IMR-90 (cell line): ENCODE measurements around the gene HSF2BP. TPM values are rescaled to one million over a fixed set of nuclear protein-coding genes. Genes with fewer than 3 reads are reported as not detected.

Source experiments
- ATAC-seq: fragments of 200-7000 bp; cut with Tn5 transposase; 2 replicates; pipeline ENCODE4 v1.9.1; 2020; ENCODE audit warnings: low read depth, mild to moderate bottlenecking, moderate library complexity
- BruUV-seq: library from RNA; stranded (reverse); fragments of 400-500 nt; replicated peaks from 2 replicates; lab custom pipeline; 2021; lab: Mats Ljungman, UMichigan
- CTCF ChIA-PET: fragments of 300-600 bp; formaldehyde crosslinking; extraction: SDS; loops from one replicate; lab custom pipeline; 2021; ENCODE audit warnings: antibody characterized with exemption; lab: Yijun Ruan, JAX
- POLR2A ChIA-PET: fragments of 300-600 bp; sonication (Branson Sonifier 250); formaldehyde crosslinking; loops from one replicate; lab custom pipeline; 2022; ENCODE audit warnings: antibody characterized with exemption; ENCODE audit not compliant: unreplicated experiment; lab: Charles Lee
- DNase-seq: peaks from one replicate; pipeline ENCODE4 v3.0.0; 2013
- H2AFZ ChIP-seq: replicated peaks from 2 replicates; pipeline ENCODE3; 2013; ENCODE audit warnings: low read length, mild to moderate bottlenecking; ENCODE audit not compliant: poor library complexity
- H2AK5ac ChIP-seq: 2 replicates; pipeline ENCODE4 v1.6.1; 2013; ENCODE audit warnings: low read depth, low read length, inconsistent platforms
- H2AK9ac ChIP-seq: replicated peaks from 2 replicates; pipeline ENCODE3; 2013; ENCODE audit warnings: mild to moderate bottlenecking, low read depth, low read length, moderate library complexity; ENCODE audit not compliant: poor library complexity
- H2BK120ac ChIP-seq: 2 replicates; pipeline ENCODE4 v1.6.1; 2013; ENCODE audit warnings: low read depth, low read length, inconsistent platforms
- H2BK15ac ChIP-seq: 3 replicates; pipeline ENCODE4 v1.6.1; 2013; ENCODE audit warnings: low read depth, low read length, inconsistent platforms
- H2BK20ac ChIP-seq: 2 replicates; pipeline ENCODE4 v1.6.1; 2013; ENCODE audit warnings: low read depth, mild to moderate bottlenecking, inconsistent platforms, low read length, moderate library complexity
- H2BK5ac ChIP-seq: 2 replicates; pipeline ENCODE4 v1.6.1; 2013; ENCODE audit warnings: mild to moderate bottlenecking, low read depth, low read length, inconsistent platforms; ENCODE audit not compliant: poor library complexity, severe bottlenecking
- H3K14ac ChIP-seq: replicated peaks from 2 replicates; pipeline ENCODE4 v1.6.1; 2013; ENCODE audit warnings: low read depth, low read length, inconsistent platforms
- H3K18ac ChIP-seq: 2 replicates; pipeline ENCODE4 v1.6.1; 2013; ENCODE audit warnings: low read depth, low read length, control low read depth
- H3K23ac ChIP-seq: 2 replicates; pipeline ENCODE4 v1.6.1; 2013; ENCODE audit warnings: low read depth, low read length, inconsistent platforms
- H3K27ac ChIP-seq: 2 replicates; pipeline ENCODE4 v1.5.1; 2013; ENCODE audit warnings: mild to moderate bottlenecking, control low read depth, low read length; ENCODE audit not compliant: insufficient read depth
- H3K27me3 ChIP-seq: 2 replicates; pipeline ENCODE4 v1.6.1; 2013; ENCODE audit warnings: low read length; ENCODE audit not compliant: control insufficient read depth, insufficient read depth
- H3K36me3 ChIP-seq: 2 replicates; pipeline ENCODE4 v1.6.1; 2013; ENCODE audit warnings: low read length, mixed read lengths; ENCODE audit not compliant: control insufficient read depth, insufficient read depth
- H3K4ac ChIP-seq: 2 replicates; pipeline ENCODE4 v1.6.1; 2013; ENCODE audit warnings: low read depth, low read length, inconsistent platforms
- H3K4me1 ChIP-seq: 2 replicates; pipeline ENCODE4 v1.6.1; 2013; ENCODE audit warnings: low read length, mixed read lengths; ENCODE audit not compliant: control insufficient read depth, insufficient read depth
- H3K4me2 ChIP-seq: 2 replicates; pipeline ENCODE4 v1.6.1; 2013; ENCODE audit warnings: low read depth, mild to moderate bottlenecking, control low read depth, low read length, moderate library complexity
- H3K4me3 ChIP-seq: 2 replicates; pipeline ENCODE4 v1.5.1; 2013; ENCODE audit warnings: low read depth, mild to moderate bottlenecking, control low read depth, low read length, moderate library complexity; ENCODE audit not compliant: insufficient read depth
- H3K56ac ChIP-seq: 2 replicates; pipeline ENCODE4 v1.6.1; 2013; ENCODE audit warnings: low read length, inconsistent platforms; ENCODE audit not compliant: insufficient read depth; ENCODE audit errors: extremely low read depth
- H3K79me1 ChIP-seq, 2 experiments: 2 replicates each; pipeline ENCODE4 v1.6.1; 2013; ENCODE audit warnings: low read length in 2 of 2, inconsistent platforms in 1 of 2, low read depth in 1 of 2
- H3K9ac ChIP-seq: 2 replicates; pipeline ENCODE4 v1.6.1; 2013; ENCODE audit warnings: low read depth, low read length, control low read depth
- H3K9me1 ChIP-seq: 2 replicates; pipeline ENCODE4 v1.6.1; 2013; ENCODE audit warnings: low read length, inconsistent platforms; ENCODE audit not compliant: insufficient read depth
- H3K9me3 ChIP-seq: 2 replicates; pipeline ENCODE4 v1.6.1; 2013; ENCODE audit warnings: low read length; ENCODE audit not compliant: control insufficient read depth, insufficient read depth
- H4K20me1 ChIP-seq: 2 replicates; pipeline ENCODE4 v1.6.1; 2013; ENCODE audit warnings: low read length, inconsistent platforms; ENCODE audit not compliant: insufficient read depth
- H4K5ac ChIP-seq: 2 replicates; pipeline ENCODE4 v1.6.1; 2013; ENCODE audit warnings: mild to moderate bottlenecking, low read depth, low read length, control low read depth
- H4K8ac ChIP-seq, 2 experiments: 2 replicates each; pipeline ENCODE4 v1.6.1; 2013; ENCODE audit warnings: low read depth in 2 of 2, low read length in 2 of 2, control low read depth in 1 of 2, inconsistent platforms in 1 of 2
- H4K91ac ChIP-seq: 2 replicates; pipeline ENCODE4 v1.6.1; 2013; ENCODE audit warnings: low read depth, low read length, inconsistent platforms; ENCODE audit not compliant: insufficient read depth
- BHLHE40 ChIP-seq: fragments of 150-350 bp; IDR thresholded peaks from 2 replicates; pipeline ENCODE4 v1.6.1; 2016; ENCODE audit warnings: mild to moderate bottlenecking, low read depth, low read length
- CEBPB ChIP-seq: IDR thresholded peaks from 2 replicates; pipeline ENCODE4 v1.6.1; 2012; ENCODE audit warnings: low read depth, low read length, improper control_type of control experiment
- CHD1 ChIP-seq: IDR thresholded peaks from 2 replicates; pipeline ENCODE4 v1.6.1; 2012; ENCODE audit warnings: low read depth, low read length, improper control_type of control experiment
- CTCF ChIP-seq: conservative IDR thresholded peaks from 2 replicates; pipeline ENCODE4 v1.5.1; 2012; ENCODE audit warnings: mild to moderate bottlenecking, low read depth, low read length, improper control_type of control experiment
- ELK1 ChIP-seq: fragments of 150-350 bp; IDR thresholded peaks from 2 replicates; pipeline ENCODE4 v1.6.1; 2016; ENCODE audit warnings: low read depth, mild to moderate bottlenecking, low read length, moderate library complexity, borderline replicate concordance
- FOS ChIP-seq: fragments of 150-350 bp; IDR thresholded peaks from 2 replicates; pipeline ENCODE4 v1.6.1; 2016; ENCODE audit warnings: low read depth, low read length
- MAFK ChIP-seq: IDR thresholded peaks from 2 replicates; pipeline ENCODE4 v1.6.1; 2012; ENCODE audit warnings: low read depth, low read length, improper control_type of control experiment
- MXI1 ChIP-seq: IDR thresholded peaks from 2 replicates; pipeline ENCODE4 v1.6.1; 2012; ENCODE audit warnings: low read depth, mild to moderate bottlenecking, low read length, moderate library complexity, borderline replicate concordance
- NFE2L2 ChIP-seq: fragments of 150-350 bp; IDR thresholded peaks from 2 replicates; pipeline ENCODE4 v1.6.1; 2016; ENCODE audit warnings: low read depth, mild to moderate bottlenecking, low read length
- POLR2A ChIP-seq: IDR thresholded peaks from 2 replicates; pipeline ENCODE4 v1.6.1; 2012; ENCODE audit warnings: mild to moderate bottlenecking, low read depth, low read length
- RAD21 ChIP-seq: IDR thresholded peaks from 2 replicates; pipeline ENCODE4 v1.6.1; 2012; ENCODE audit warnings: low read length, improper control_type of control experiment
- RCOR1 ChIP-seq: IDR thresholded peaks from 2 replicates; pipeline ENCODE4 v1.6.1; 2012; ENCODE audit warnings: mild to moderate bottlenecking, low read length, improper control_type of control experiment; ENCODE audit not compliant: insufficient replicate concordance
- RFX5 ChIP-seq: IDR thresholded peaks from 2 replicates; pipeline ENCODE4 v1.8.0; 2012; ENCODE audit warnings: low read depth, mild to moderate bottlenecking, low read length, moderate library complexity
- SMC3 ChIP-seq: fragments of 150-350 bp; IDR thresholded peaks from 2 replicates; pipeline ENCODE4 v1.6.1; 2016; ENCODE audit warnings: low read depth, mild to moderate bottlenecking, antibody characterized with exemption, low read length, moderate library complexity
- USF2 ChIP-seq: fragments of 150-350 bp; IDR thresholded peaks from 2 replicates; pipeline ENCODE4 v1.6.1; 2017; ENCODE audit warnings: mild to moderate bottlenecking, antibody characterized with exemption, low read length, low read depth
- WGBS, 2 experiments: methylation state at CpG; one replicate each; pipeline versions ENCODE4 v1.1.5 to v1.1.7; 2013; ENCODE audit warnings: missing lambda C conversion rate in 2 of 2; ENCODE audit not compliant: insufficient read length in 1 of 2; ENCODE audit errors: extremely low coverage in 2 of 2; 5-methylcytosine and 5-hydroxymethylcytosine counted together
- dilution Hi-C: fragments of 300-500 bp; cut with HindIII; formaldehyde crosslinking; loops from one replicate; pipeline ENCODE4 v1.14.3; 2018; ENCODE audit warnings: low sequenced_read_pairs; ENCODE audit not compliant: unreplicated experiment
- in situ Hi-C: fragments of 300-500 bp; cut with MboI; formaldehyde crosslinking; loops from 3 replicates; pipeline ENCODE4 v1.14.3; 2019; ENCODE audit warnings: low sequenced_read_pairs, inconsistent platforms, mixed read lengths
- intact Hi-C: fragments of 100-400 bp; cut with micrococcal nuclease; formaldehyde crosslinking; loops from 2 replicates; pipeline ENCODE4 v1.10.0; 2022
- polyA plus RNA-seq, 3 experiments: library from polyadenylated mRNA; depleted of rRNA; stranded (reverse); fragments of >200 nt; gene quantifications; 2 replicates each; pipeline ENCODE4 v1.2.3, GENCODE V29; 2012; ENCODE audit warnings: low replicate concordance in 1 of 3
- total RNA-seq: library from RNA; depleted of rRNA; stranded (reverse); fragments of >200 nt; gene quantifications from 2 replicates; pipeline ENCODE4 v1.2.3, GENCODE V29; 2012

Gene HSF2BP
- total and polyA plus RNA-seq, 2 of the 4 experiments (the other 2 are of a cell fraction): 0.87 to 0.90 TPM

- Histone ChIP-seq H3K9me3 (no peaks in the 10 kb centered on the region), H3K56ac (no peak overlapping the region), H3K4me2 (no peak overlapping the region), H3K27me3 (peaks cover 5% of the 10 kb centered on the region; the same call in 1 of the 2 replicates), H3K79me1 (no peaks in the 10 kb centered on the region), H2AFZ (no peak overlapping the region), H4K20me1 (no peaks in the 10 kb centered on the region), H3K9me1 (no peaks in the 10 kb centered on the region; the same call in 1 of the 2 replicates), H3K4me3 (no peak overlapping the region), H4K91ac (peak overlapping the region; percentile 41; the same call in 1 of the 2 replicates), H3K14ac (no peak overlapping the region), H3K4ac (peak overlapping the region; percentile 25; the same call in 1 of the 2 replicates), H2BK120ac (no peak overlapping the region), H3K9ac (no peak overlapping the region), H2BK5ac (no peak overlapping the region), H4K5ac (no peak overlapping the region; the same call in 1 of the 2 replicates), H3K27ac (peak overlapping the region; percentile 42; the same call in 1 of the 2 replicates), H3K18ac (peak overlapping the region; percentile 28; the same call in 1 of the 2 replicates), H3K36me3 (no peaks in the 10 kb centered on the region), H2AK5ac (peak overlapping the region; percentile 40; the same call in 1 of the 2 replicates), H4K8ac (no peak overlapping the region), H2BK20ac (no peak overlapping the region), H2BK15ac (no peak overlapping the region), H2AK9ac (no peak overlapping the region), H3K23ac (no peak overlapping the region), H3K4me1 (peaks cover 11% of the 10 kb centered on the region; the same call in 1 of the 2 replicates)
- intact Hi-C loops: no loop called here
- DNase-seq (peak; percentile 59), ATAC-seq (peak; percentile 48)
- POLR2A ChIA-PET: no interaction called here
- BruUV-seq: no TSS peak
- dilution Hi-C loops: no loop called here
- 100% methylated on average over 1 of the region's 6 CpGs; no CpG with 5 or more reads in 1 of the 2 experiments for WGBS, 2 experiments
- in situ Hi-C loops: no loop called here
- CTCF ChIA-PET: no interaction called here
- TF ChIP-seq RFX5: no peak
- TF ChIP-seq ELK1: no peak
- TF ChIP-seq CHD1: no peak
- no peak for TF ChIP-seq BHLHE40
- no peak for TF ChIP-seq MXI1
- no peak for TF ChIP-seq NFE2L2
- no peak for TF ChIP-seq MAFK
- TF ChIP-seq RAD21: no peak
- TF ChIP-seq FOS: no peak
- no peak for TF ChIP-seq RCOR1
- no peak for TF ChIP-seq USF2
- no peak for TF ChIP-seq CTCF
- TF ChIP-seq SMC3: no peak
- TF ChIP-seq POLR2A: no peak
- TF ChIP-seq CEBPB: no peak
Observed at GRCh38 chr21:43578677-43579303, 80.5 kb downstream of the HSF2BP start.
